Activated CD4-positive, alpha-beta T cell treated with anti-CD3 and anti-CD28 coated beads, Interleukin-10, Interleukin-2, amounts not matched to agents 100 ng/mL and 50 ng/mL, durations not matched to agents 16 hours and 8 hours (primary cell): Measurements from ENCODE around the gene CCZ1B.
A peak's percentile ranks its signal among the peaks of the same experiment; 100 is the strongest.
"Not testable (repeated sequence)": the region's sequence is repeated elsewhere in the genome, so short reads cannot be mapped to it uniquely, and the experiment has no call there.

ENCODE experiments used
- DNase-seq: peaks from one replicate; pipeline ENCODE4 v3.0.0-alpha.2; 2020

The CCZ1B gene

GRCh38 chr7:6826151-6826550, at the start of gene CCZ1B:
TSS of gene CCZ1B (minus strand) at chr7:6826275. CDS start at chr7:6826197, 78 bp downstream.
- DNase-seq: peak; percentile 94

- DNase-seq: not testable (repeated sequence)
Measured at GRCh38 chr7:6875022-6875421, 48.9 kb upstream of the CCZ1B start.

GRCh38 chr7:6872246-6872945, 46.3 kb upstream of the CCZ1B start:
- not testable (repeated sequence) for DNase-seq

- DNase-seq: not testable (repeated sequence)
Measured at GRCh38 chr7:6871421-6872144, 45.5 kb upstream of the CCZ1B start.

GRCh38 chr7:6864751-6865150, 38.7 kb upstream of the CCZ1B start:
- not testable (repeated sequence) for DNase-seq

- not testable (repeated sequence) for DNase-seq
Measured at GRCh38 chr7:6864188-6864587, 38.1 kb upstream of the CCZ1B start.

- DNase-seq: not testable (repeated sequence)
Measured at GRCh38 chr7:6862876-6863275, 36.8 kb upstream of the CCZ1B start.

- DNase-seq: peak; percentile 83
Measured at GRCh38 chr7:6857721-6858314, 31.7 kb upstream of the CCZ1B start.

- not testable (repeated sequence) for DNase-seq
Measured at GRCh38 chr7:6855563-6856131, 29.6 kb upstream of the CCZ1B start.

- DNase-seq: not testable (repeated sequence)
Measured at GRCh38 chr7:6854747-6855562, 28.9 kb upstream of the CCZ1B start.

- DNase-seq: not testable (repeated sequence)
Measured at GRCh38 chr7:6853681-6854080, 27.6 kb upstream of the CCZ1B start.

- DNase-seq: not testable (repeated sequence)
Measured at GRCh38 chr7:6849127-6849526, 23.1 kb upstream of the CCZ1B start.

- not testable (repeated sequence) for DNase-seq
Measured at GRCh38 chr7:6847751-6848150, 21.7 kb upstream of the CCZ1B start.

GRCh38 chr7:6845971-6846449, 19.9 kb upstream of the CCZ1B start:
- not testable (repeated sequence) for DNase-seq

- not testable (repeated sequence) for DNase-seq
Measured at GRCh38 chr7:6843654-6844053, 17.6 kb upstream of the CCZ1B start.

- not testable (repeated sequence) for DNase-seq
Measured at GRCh38 chr7:6843092-6843491, 17.0 kb upstream of the CCZ1B start.

- not testable (repeated sequence) for DNase-seq
Measured at GRCh38 chr7:6842278-6842921, 16.3 kb upstream of the CCZ1B start.

- DNase-seq: not testable (repeated sequence)
Measured at GRCh38 chr7:6837081-6837480, 11.0 kb upstream of the CCZ1B start.

- not testable (repeated sequence) for DNase-seq
Measured at GRCh38 chr7:6835521-6835920, 9.4 kb upstream of the CCZ1B start.

GRCh38 chr7:6833636-6834035, 7.6 kb upstream of the CCZ1B start:
- DNase-seq: no peak

GRCh38 chr7:6831018-6831725, 5.1 kb upstream of the CCZ1B start:
- no peak for DNase-seq
